Stimulated activated CD4-positive, alpha-beta T cell treated with anti-CD3 and anti-CD28 coated beads, Interleukin-2, amount 100 ng/mL, for 4 hours (primary cell): ENCODE measurements around the gene MSS51.
"Not testable (repeated sequence)": the region's sequence is repeated elsewhere in the genome, so short reads cannot be mapped to it uniquely, and the experiment has no call there.

Experiments used
- DNase-seq: peaks from one replicate; pipeline ENCODE4 v3.0.0-alpha.2; 2020; ENCODE audit warnings: low read depth

MSS51 gene

GRCh38 chr10:73414230-73414945, 19.0 kb downstream of the MSS51 start:
- DNase-seq = no peak

GRCh38 chr10:73413528-73414229, 19.7 kb downstream of the MSS51 start, which contains the start of gene ANXA7:
ANXA7 (minus strand) TSS chr10:73414058; CDS start chr10:73400856, 13,202 bp downstream.
- DNase-seq = peak; percentile 89

GRCh38 chr10:73413108-73413527, 20.2 kb downstream of the MSS51 start:
- no peak for DNase-seq

GRCh38 chr10:73410897-73411296, 22.5 kb downstream of the MSS51 start:
- DNase-seq = no peak

- DNase-seq = no peak
These were observed 24.3 kb downstream of the MSS51 start for GRCh38 chr10:73408978-73409521.

- DNase-seq = no peak
These were observed 25.3 kb downstream of the MSS51 start for GRCh38 chr10:73408061-73408460.

- no peak for DNase-seq
These were observed 25.9 kb downstream of the MSS51 start for GRCh38 chr10:73407495-73407894.

- no peak for DNase-seq
These were observed 26.5 kb downstream of the MSS51 start for GRCh38 chr10:73406846-73407245.

GRCh38 chr10:73405556-73405955, 27.8 kb downstream of the MSS51 start:
- DNase-seq = no peak

GRCh38 chr10:73404690-73405089, 28.7 kb downstream of the MSS51 start:
- no peak for DNase-seq

GRCh38 chr10:73401636-73402035, 31.7 kb downstream of the MSS51 start:
- no peak for DNase-seq

GRCh38 chr10:73399063-73399462, 34.3 kb downstream of the MSS51 start:
- DNase-seq = no peak

GRCh38 chr10:73398024-73398423, 35.3 kb downstream of the MSS51 start:
- no peak for DNase-seq

- not testable (repeated sequence) for DNase-seq
These were observed 39.0 kb downstream of the MSS51 start for GRCh38 chr10:73394325-73394724.

- no peak for DNase-seq
These were observed 45.1 kb downstream of the MSS51 start for GRCh38 chr10:73388228-73388627.

GRCh38 chr10:73386583-73386982, 46.8 kb downstream of the MSS51 start:
- no peak for DNase-seq

- no peak for DNase-seq
These were observed 54.2 kb downstream of the MSS51 start for GRCh38 chr10:73379064-73379748.

GRCh38 chr10:73376679-73377078, 56.7 kb downstream of the MSS51 start:
- no peak for DNase-seq
